Muscle layer of duodenum (tissue), 2 donors: ENCODE measurements around the gene HELB.

Experiments used
- H3K27ac ChIP-seq: one replicate; pipeline ENCODE4 v1.7.0; 2013; ENCODE audit warnings: mild to moderate bottlenecking, low read length
- H3K27me3 ChIP-seq: one replicate; pipeline ENCODE4 v1.7.0; 2013; ENCODE audit warnings: low read depth, mild to moderate bottlenecking, control low read depth, low read length
- H3K36me3 ChIP-seq, 2 donors: one replicate each; pipeline ENCODE4 v1.7.0; 2013; ENCODE audit warnings: low read length in 2 of 2, control low read depth in 1 of 2, mild to moderate bottlenecking in 1 of 2; ENCODE audit not compliant: insufficient read depth in 2 of 2, control insufficient read depth in 1 of 2
- H3K4me1 ChIP-seq, 2 donors: one replicate each; pipeline ENCODE4 v1.7.0; 2013; ENCODE audit warnings: low read length in 2 of 2, mild to moderate bottlenecking in 2 of 2, control low read depth in 1 of 2, moderate library complexity in 1 of 2; ENCODE audit not compliant: insufficient read depth in 2 of 2, control insufficient read depth in 1 of 2
- H3K4me3 ChIP-seq, 2 donors: one replicate each; pipeline ENCODE4 v1.7.0; 2013; ENCODE audit warnings: low read length in 2 of 2, low read depth in 1 of 2, mild to moderate bottlenecking in 1 of 2
- H3K9me3 ChIP-seq, 2 donors: one replicate each; pipeline ENCODE4 v1.7.0; 2013; ENCODE audit warnings: low read length in 2 of 2, control low read depth in 1 of 2, mild to moderate bottlenecking in 1 of 2; ENCODE audit not compliant: control insufficient read depth in 1 of 2
- donor health status: healthy.

Gene HELB

DNA sequence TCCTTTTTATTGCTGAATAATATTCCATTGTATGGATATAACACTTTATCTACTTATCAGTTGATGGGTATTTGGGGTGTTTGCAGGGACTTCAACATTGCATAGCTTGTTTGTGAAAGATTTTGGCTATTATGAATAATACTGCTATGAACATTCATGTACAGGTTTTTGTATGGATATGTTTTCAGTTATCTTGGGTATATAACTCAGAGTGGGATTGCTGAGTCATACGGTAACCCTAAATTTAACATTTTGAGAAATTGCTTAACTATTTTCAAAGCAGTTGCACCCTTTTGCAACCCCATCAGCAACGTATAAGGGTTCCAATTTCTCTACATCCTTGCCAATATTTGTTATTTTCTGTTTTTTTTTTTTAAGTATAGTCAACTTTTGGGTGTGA, 27.3 kb upstream of the HELB start:
- Histone ChIP-seq H3K27ac (no peak overlapping the region), H3K27me3 (no peaks in the 10 kb centered on the region), H3K36me3 (no peaks in the 10 kb centered on the region), H3K4me1 (no peaks in the 10 kb centered on the region), H3K9me3 (no peaks in the 10 kb centered on the region), H3K4me3 (no peak overlapping the region)

DNA sequence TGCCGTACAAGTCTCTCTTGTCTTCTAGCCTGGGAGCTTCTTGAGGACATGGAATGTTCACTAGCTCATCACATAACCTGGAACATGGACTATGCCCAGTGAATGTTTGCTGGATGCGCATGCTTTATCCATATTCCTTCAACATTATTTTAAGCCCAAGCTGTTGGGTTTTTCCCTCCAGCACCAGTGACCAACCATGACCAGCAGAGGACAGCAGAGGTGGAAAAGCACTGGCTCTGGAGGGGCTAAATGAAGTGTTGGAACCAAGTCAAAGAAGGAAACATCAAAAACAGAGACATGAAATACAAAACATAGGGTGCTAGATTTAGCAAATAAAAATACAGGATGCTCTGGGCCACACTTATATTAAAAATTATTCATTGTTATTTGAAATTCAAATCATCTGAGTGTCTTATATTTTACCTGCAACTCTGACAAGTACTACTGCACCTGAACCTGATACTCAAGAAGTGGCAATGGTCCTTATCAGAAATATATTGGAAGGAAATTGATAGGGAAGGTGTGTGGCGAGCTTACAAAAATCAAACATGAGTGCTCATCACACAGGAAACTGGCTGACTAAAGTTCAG, 23.1 kb upstream of the HELB start:
- Histone ChIP-seq H3K27ac (no peak overlapping the region), H3K27me3 (no peaks in the 10 kb centered on the region), H3K36me3 (no peaks in the 10 kb centered on the region), H3K9me3 (no peaks in the 10 kb centered on the region), H3K4me3 (no peak overlapping the region), H3K4me1 (no peaks in the 10 kb centered on the region)

DNA sequence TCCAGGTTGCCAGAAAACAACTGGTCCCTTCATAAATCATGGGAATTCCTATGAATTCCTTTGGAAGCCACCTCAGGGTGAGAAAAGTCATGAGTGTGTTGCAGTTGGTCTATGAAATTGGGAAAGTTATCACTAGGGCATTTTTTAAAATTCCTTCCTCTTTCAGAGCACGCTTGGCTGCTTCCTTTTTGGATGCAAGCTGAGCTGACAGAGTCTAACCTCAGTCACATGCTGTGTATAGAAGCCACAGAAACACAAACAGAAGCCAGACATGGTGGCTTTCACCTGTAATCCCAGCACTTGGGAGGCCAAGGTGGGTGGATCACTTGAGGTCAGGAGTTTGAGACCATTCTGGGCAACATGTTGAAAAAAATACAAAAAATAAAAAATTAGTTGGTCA, 21.7 kb upstream of the HELB start:
- H3K4me3 ChIP-seq = no peak overlapping the region
- no peak overlapping the region for H3K27ac ChIP-seq
- H3K9me3 ChIP-seq = no peaks in the 10 kb centered on the region
- no peaks in the 10 kb centered on the region for H3K27me3 ChIP-seq
- H3K36me3 ChIP-seq = no peaks in the 10 kb centered on the region
- H3K4me1 ChIP-seq = no peaks in the 10 kb centered on the region

DNA sequence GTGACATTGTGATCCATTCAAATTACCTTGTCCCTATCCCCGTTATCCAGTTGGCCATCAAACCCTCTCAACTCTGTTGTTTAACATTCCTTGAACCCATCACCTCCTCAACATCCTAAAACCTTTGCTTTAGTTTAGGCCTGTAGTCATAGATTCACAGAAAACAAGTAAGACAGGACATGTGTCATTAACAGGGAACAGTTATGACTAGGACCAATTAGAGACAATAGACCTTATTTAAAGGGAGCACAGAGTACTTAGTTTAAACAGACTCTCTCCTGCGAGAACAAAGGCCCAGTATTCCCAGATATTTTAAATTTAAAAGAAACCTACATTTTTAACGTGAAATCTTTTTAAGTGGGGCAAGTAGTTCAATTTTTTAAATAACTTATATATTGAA, 20.0 kb upstream of the HELB start:
- H3K4me1 ChIP-seq = no peaks in the 10 kb centered on the region
- H3K9me3 ChIP-seq = no peaks in the 10 kb centered on the region
- no peak overlapping the region for H3K4me3 ChIP-seq
- H3K36me3 ChIP-seq = no peaks in the 10 kb centered on the region
- no peak overlapping the region for H3K27ac ChIP-seq
- no peaks in the 10 kb centered on the region for H3K27me3 ChIP-seq

DNA sequence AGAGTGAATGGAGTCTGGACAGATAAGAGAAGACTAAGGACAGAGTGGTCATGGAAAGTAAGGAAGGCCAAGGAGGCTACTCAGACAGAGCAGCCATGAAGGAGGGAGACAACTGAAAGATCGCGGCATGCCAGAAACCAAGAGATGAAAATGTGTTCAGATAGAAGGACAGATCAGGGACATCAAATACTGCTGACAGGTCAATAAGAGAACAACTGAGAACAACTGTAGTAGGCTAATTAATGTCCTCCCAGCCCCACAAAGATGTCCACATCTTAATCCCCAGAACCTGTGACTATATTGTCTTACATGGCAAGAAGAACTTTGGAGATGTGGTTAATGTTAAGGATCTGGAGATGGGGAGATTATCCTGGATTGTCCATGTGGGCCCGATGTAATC, 15.0 kb upstream of the HELB start:
- Histone ChIP-seq H3K4me1 (no peaks in the 10 kb centered on the region), H3K9me3 (no peaks in the 10 kb centered on the region), H3K27ac (no peak overlapping the region), H3K4me3 (no peak overlapping the region), H3K36me3 (no peaks in the 10 kb centered on the region), H3K27me3 (no peaks in the 10 kb centered on the region)

DNA sequence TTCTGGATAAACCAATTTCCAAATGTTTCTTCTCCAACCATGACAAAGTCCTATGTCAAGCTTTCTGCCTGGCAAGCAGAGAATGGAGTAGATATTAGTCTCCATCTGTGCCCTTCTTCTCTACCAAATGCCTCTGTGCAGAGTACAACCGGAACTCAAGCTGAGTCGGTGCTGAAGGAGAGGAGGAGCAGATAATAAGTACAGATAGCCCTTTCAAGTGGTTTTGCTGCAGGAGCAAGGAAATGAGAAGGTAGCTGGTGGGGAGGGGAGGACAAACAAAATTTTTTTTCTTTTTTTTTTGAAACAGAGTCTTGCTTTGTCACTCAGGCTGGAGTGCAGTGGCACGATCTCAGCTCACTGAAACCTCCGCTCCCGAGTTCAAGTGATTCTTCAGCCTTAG, 14.2 kb upstream of the HELB start:
- H3K4me1 ChIP-seq = no peaks in the 10 kb centered on the region
- no peak overlapping the region for H3K4me3 ChIP-seq
- no peak overlapping the region for H3K27ac ChIP-seq
- H3K9me3 ChIP-seq = no peaks in the 10 kb centered on the region
- no peaks in the 10 kb centered on the region for H3K36me3 ChIP-seq
- H3K27me3 ChIP-seq = no peaks in the 10 kb centered on the region

DNA sequence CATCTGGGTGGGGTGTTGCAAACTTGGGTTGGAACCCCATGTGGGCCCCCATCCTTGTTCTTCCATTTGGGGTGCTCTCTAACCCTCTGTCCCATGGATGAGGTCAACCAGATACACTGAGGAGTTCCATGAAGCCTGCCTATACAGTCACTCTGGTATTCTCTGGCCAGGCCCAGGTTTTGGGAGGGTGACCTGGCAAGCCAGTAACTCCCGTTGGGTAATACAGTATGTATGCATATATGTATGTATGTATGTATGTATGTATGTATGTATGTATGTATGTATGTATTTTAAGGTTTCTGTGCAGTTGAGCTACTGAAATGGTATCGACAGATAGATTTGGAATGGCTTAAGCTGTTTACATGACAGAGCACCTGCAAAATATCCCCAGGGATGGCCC, 12.8 kb upstream of the HELB start:
- H3K4me3 ChIP-seq = no peak overlapping the region
- H3K27ac ChIP-seq = no peak overlapping the region
- no peaks in the 10 kb centered on the region for H3K4me1 ChIP-seq
- no peaks in the 10 kb centered on the region for H3K27me3 ChIP-seq
- no peaks in the 10 kb centered on the region for H3K36me3 ChIP-seq
- H3K9me3 ChIP-seq = no peaks in the 10 kb centered on the region

DNA sequence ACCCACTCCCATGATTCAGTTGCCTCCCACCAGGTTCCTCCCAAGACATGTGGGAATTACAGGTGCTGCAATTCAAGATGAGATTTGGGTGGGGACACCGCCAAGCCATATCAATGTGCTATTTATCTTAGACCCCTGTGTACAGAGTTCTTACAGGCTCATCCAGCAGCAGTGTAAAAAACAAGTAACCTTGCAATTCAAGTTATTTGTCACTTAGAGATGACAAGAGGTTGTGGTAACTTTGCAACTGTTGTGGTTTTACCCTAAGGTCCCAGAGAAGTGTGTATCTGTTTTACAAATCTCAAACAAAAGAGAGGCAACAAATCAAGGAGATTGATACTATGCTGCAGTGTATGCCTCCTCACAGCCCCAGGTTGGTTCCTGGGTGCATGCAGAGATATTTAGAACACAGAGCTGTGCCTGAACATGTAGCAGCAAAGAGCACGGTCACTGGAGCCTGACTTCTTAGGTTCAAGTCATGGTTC, 11.5 kb upstream of the HELB start:
- no peaks in the 10 kb centered on the region for H3K27me3 ChIP-seq
- H3K36me3 ChIP-seq = no peaks in the 10 kb centered on the region
- no peak overlapping the region for H3K27ac ChIP-seq
- H3K4me3 ChIP-seq = no peak overlapping the region
- H3K9me3 ChIP-seq = no peaks in the 10 kb centered on the region
- H3K4me1 ChIP-seq = no peaks in the 10 kb centered on the region

DNA sequence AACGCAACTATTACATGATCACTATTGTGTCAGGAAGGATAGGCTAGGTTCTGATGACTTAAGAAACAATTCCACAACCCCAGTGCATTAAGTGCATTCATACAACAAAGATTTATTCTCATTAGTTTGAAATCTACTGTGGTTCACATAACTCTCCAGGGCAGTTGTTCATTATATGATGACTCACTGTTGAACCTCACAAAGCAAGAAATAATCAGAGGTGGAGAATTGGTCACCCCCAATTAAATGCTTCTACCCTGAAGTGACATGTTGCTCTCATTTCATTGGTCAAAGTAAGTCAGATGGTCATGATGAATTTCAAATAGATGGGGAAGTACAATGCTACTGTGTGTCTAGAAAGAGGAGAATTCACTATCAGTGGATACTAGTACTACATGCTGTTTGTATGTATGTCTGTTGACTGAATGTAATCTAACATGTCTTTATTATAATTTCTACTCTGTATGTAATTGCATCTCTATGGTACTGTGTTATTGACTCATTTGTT, 6.1 kb upstream of the HELB start:
- no peaks in the 10 kb centered on the region for H3K36me3 ChIP-seq
- H3K9me3 ChIP-seq = no peaks in the 10 kb centered on the region
- H3K4me1 ChIP-seq = no peaks in the 10 kb centered on the region
- no peak overlapping the region for H3K4me3 ChIP-seq
- H3K27me3 ChIP-seq = no peaks in the 10 kb centered on the region
- H3K27ac ChIP-seq = no peak overlapping the region

DNA sequence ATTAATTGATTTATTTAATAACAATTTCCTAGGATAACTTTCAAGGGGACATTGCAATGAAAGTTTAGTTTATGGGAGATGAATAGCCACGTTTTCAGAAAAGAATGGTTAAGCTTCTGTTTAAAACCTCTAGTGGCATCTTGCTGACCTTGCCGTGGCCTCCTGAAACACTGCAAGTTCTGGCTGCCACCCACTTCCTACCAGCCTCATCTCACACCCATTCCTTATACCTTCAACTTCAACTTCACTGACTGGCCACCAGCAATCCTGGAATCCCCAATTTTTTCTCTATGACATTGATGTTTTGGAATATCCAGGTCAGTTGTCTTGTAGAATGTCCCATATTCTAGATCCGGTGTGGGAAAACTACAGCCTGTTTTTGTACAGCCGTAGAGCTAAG, 5.2 kb upstream of the HELB start:
- H3K36me3 ChIP-seq = no peaks in the 10 kb centered on the region
- peaks cover 0 to 7% of the 10 kb centered on the region in 2 donors for H3K4me1 ChIP-seq
- H3K9me3 ChIP-seq = no peaks in the 10 kb centered on the region
- no peaks in the 10 kb centered on the region for H3K27me3 ChIP-seq
- no peak overlapping the region for H3K4me3 ChIP-seq
- H3K27ac ChIP-seq = no peak overlapping the region

DNA sequence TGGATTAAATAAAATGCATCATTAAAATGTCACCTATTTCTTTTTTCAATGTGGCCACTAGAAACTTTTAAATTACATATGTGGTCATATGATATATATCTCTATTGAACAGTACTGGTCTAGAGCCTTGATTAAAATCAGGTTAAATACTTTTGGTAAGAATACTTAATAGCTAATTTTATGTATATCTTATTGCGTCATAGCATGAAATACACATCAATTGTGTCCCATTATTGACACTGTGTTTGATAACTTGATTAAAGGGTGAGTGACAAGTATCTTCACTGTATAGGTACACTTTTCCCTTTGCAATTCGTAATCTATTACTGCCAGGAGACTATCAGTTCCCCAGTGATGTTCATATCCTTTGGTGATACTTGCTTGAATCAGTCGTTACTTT, 4.4 kb upstream of the HELB start:
- Histone ChIP-seq H3K27ac (no peak overlapping the region), H3K4me1 (peaks cover 0 to 7% of the 10 kb centered on the region in 2 donors), H3K4me3 (no peak overlapping the region), H3K27me3 (no peaks in the 10 kb centered on the region), H3K9me3 (no peaks in the 10 kb centered on the region), H3K36me3 (no peaks in the 10 kb centered on the region)

DNA sequence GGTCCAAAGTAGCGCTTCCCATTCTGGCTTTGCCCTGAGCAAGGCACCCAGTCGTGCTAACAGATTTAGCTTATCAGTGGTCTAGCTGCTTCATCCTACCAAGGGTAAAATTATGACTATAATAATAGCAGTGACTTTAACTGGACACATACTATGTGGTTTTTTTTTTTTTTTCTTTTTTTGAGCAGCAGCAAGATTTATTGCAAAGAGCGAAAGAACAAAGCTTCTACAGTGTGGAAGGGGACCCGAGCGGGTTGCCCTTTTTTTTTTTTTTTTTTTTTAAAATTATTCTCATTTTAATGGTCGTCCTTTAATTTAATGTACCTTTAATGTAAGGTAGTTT, 505 bp downstream of the HELB start:
- H3K36me3 ChIP-seq = no peaks in the 10 kb centered on the region
- H3K27ac ChIP-seq = peak overlapping the region; percentile 83
- H3K27me3 ChIP-seq = no peaks in the 10 kb centered on the region
- H3K4me3 ChIP-seq = peak overlapping the region; percentile 86 to 88
- H3K9me3 ChIP-seq = no peaks in the 10 kb centered on the region
- H3K4me1 ChIP-seq = peaks cover 0 to 7% of the 10 kb centered on the region in 2 donors
